ENCODE results near the gene TNKS1BP1. TPM values are rescaled to one million over a fixed set of nuclear protein-coding genes. Genes with fewer than 3 reads are reported as not detected.

The TNKS1BP1 gene
- total RNA-seq, 1 experiment from 2014 or later: 129 TPM

- peak; percentile 20 for DNase-seq (ENCODE audit: low spot score)
Observed at GRCh38 chr11:57310630-57311086, 14.1 kb downstream of the TNKS1BP1 start.

DNA sequence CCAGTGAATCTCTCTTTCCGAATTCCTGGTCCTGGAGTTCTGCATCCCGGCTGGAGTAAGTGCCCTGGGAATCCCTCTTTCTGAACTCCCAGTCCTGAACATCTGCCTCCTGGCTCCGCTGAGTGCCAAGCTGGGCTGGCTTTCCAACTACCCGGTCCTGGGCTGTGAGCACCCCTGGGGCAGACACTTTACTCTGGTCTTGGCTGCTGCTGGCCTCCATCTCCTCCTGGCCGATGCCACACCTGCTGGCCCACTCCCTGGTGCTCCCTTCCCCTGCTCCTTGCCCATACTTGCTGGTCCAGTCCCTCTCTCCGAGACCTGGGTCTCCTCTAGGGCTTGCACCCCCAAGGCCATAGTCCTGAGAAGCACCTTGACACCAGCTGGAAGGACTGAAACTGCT is 14.7 kb downstream of the TNKS1BP1 start:
- no peak for DNase-seq (ENCODE audit: low spot score)

DNA sequence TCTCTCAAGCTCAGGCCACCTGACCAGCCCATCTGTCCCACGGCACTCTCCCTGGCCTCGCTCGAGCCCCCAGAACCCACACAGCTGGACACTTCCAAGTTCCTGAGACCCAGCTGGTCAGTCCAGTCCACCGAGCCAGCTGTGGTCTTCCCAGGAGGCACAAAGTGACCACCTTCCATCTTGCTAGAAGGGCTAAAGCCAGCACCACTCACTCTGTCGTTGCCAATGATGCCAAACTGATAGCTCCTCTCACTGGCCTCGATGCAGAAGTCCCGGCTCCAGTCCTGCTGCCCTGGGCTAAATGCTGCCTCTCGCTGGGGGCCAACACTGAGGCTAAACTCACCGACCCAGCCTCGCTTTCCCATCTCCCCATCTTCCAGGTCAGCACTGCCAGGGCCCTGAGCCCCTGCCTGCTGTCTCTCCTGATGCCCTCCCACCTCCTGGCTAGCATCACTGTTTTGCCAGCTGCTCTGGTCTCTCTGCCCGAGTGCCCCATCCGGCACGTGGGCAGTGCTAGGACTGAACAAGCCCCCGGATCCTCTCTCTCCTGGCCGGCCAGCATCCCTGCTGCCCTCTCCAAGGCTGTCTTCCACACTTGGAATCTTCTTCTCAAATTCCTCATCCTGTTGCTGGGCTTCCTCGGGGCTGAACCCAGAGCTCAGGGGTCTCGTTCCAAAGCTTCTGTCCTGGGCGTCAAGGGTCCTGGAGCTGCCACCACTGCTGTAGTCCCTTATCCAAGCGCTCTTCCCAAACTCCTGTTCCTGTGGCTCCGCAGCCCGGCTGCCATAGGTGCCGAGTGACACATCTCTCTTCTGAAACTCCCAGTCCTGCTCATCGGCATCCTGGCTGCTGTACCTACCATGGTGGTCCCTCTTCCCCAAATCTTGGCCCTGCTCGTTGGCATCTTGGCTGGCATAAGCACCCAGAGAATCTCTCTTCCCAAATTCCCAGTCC is 15.4 kb downstream of the TNKS1BP1 start:
- DNase-seq (ENCODE audit: low spot score): no peak

- no peak for DNase-seq (ENCODE audit: low spot score)
Observed at GRCh38 chr11:57308426-57309060, 16.2 kb downstream of the TNKS1BP1 start.

- DNase-seq (ENCODE audit: low spot score): no peak
Observed at GRCh38 chr11:57307666-57308270, 17.0 kb downstream of the TNKS1BP1 start.

GRCh38 chr11:57306940-57307565 is 17.7 kb downstream of the TNKS1BP1 start:
- no peak for DNase-seq (ENCODE audit: low spot score)

GRCh38 chr11:57306161-57306876 is 18.4 kb downstream of the TNKS1BP1 start:
- no peak for DNase-seq (ENCODE audit: low spot score)

- DNase-seq (ENCODE audit: low spot score): no peak
Observed at GRCh38 chr11:57305523-57305922, 19.2 kb downstream of the TNKS1BP1 start.

- DNase-seq (ENCODE audit: low spot score): no peak
Observed at GRCh38 chr11:57303990-57304579, 20.7 kb downstream of the TNKS1BP1 start.

DNA sequence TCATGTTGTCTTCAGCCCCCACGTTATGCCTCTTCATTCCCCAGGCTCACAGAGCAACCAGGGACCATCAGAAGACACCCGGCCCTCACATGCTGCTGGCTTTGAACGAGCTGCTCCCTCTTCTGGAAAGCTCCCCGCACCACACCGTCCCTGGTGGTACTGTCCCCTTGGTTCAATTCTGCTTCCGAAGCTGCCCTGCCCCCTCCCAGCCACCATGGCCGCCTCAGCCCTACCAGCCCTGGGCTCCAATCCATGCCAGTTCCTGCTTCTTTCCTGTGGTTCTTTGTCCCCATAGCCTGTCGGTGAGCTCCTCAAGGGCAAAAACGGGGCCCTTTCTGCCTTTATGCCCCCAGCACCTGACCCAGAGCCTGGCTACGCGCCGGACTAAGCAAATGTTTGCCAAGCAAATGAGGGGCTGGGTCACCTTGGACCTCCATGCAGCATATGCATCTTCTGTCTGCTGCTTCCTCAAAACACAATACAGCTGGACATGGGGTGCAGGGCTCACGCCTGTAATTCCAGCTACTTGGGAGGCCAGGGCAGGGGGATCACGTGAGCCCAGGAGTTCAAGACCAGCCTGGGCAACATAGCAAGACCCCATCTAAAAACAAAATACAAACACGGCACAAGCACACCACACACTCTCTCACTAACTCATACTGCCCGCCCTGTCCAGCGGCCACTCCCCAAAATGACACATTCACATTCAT is 21.3 kb downstream of the TNKS1BP1 start:
- no peak for DNase-seq (ENCODE audit: low spot score)

GRCh38 chr11:57302489-57302888 is 22.3 kb downstream of the TNKS1BP1 start:
- DNase-seq (ENCODE audit: low spot score): no peak

GRCh38 chr11:57301711-57302423 is 22.9 kb downstream of the TNKS1BP1 start:
- DNase-seq (ENCODE audit: low spot score): no peak

GRCh38 chr11:57300785-57301184 is 24.0 kb downstream of the TNKS1BP1 start:
- no peak for DNase-seq (ENCODE audit: low spot score)

DNA sequence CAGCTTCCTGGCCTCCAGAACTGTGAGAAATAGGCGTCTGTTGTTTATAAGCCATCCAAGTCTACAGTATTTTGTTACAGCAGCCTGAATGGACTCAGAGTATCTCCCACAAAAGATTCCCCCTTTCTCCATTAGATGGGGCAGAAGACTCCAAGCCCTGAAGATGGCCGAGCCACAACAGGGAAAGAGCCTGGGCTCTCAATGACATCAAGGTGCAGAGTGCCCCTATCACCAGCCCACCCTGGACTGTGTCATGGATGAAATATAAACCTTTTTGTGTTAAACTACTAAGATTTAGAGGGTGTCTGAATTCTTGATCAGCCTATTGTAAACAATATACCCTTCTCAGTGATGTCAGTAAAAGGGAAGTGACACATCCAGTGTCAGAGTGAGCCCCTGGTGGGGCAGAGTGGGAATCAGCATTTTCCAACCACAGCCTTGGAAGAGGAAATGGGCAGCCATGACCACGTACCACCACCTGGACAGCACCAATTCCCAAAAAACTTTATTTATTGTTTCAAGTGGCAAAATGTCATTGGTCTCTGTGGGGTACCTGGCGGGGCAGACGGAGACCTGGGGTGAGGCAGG is 25.5 kb downstream of the TNKS1BP1 start:
- no peak for DNase-seq (ENCODE audit: low spot score)

DNA sequence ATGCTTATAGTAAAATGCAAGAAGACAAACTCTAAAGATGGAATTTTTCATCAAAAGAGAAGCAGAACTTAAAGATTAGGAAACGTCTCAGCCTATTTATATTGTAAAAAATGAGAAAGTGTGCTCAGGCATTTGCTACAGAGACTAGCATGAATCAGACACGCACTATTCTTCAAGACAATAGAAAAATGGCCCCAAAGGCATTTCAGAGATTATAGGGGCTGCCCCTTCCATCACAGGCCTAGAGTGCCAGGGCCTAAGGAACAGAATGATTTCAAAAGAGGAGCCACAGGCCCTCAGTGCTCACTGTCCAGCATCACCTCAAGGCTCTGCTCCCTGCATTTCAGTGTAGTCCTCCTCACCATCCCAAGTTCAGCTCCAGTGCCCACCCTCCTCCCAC is 27.5 kb downstream of the TNKS1BP1 start:
- no peak for DNase-seq (ENCODE audit: low spot score)

DNA sequence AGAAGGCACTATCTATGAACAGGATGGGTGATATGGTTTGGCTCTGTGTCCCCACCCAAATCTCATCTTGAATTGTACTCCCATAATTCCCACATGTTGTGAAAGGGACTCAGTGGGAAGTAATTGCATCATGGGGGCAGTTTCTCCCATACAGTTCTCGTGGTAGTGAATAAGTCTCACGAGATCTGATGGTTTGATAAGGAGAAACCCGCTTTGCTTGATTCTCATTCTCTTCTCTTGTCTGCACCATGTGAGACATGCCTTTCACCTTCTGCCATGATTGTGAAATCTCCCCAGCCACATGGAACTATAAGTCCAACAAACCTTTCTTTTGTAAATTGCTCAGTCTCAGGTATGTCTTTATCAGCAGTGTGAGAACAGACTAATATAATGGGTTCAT is 28.5 kb downstream of the TNKS1BP1 start:
- DNase-seq (ENCODE audit: low spot score): peak; percentile 52

- peak; percentile 58 for DNase-seq (ENCODE audit: low spot score)
Observed at GRCh38 chr11:57294225-57295131, 30.3 kb downstream of the TNKS1BP1 start.

- DNase-seq (ENCODE audit: low spot score): no peak
Observed at GRCh38 chr11:57290288-57290687, 34.5 kb downstream of the TNKS1BP1 start.

All from HT-29 (cell line).